ENCODE measurements around the gene PAIP1.

Gene PAIP1

GRCh38 chr5:43547532-43547931, 9.3 kb downstream of the PAIP1 start:
- Histone ChIP-seq H2AK5ac (ENCODE audit: low read length, severe bottlenecking) (no peak overlapping the region), H2BK15ac (ENCODE audit: low read depth, poor library complexity, severe bottlenecking) (no peak overlapping the region), H3K27ac (ENCODE audit: low read length, poor library complexity, severe bottlenecking) (no peak overlapping the region), H3K23ac (ENCODE audit: low read length in 2 of 2) (no peak overlapping the region), H3K9ac (ENCODE audit: low read length) (no peak overlapping the region), H2AFZ (ENCODE audit: low read depth, low read length) (no peak overlapping the region), H4K8ac (ENCODE audit: low read length) (no peak overlapping the region), H3K4me1 (ENCODE audit: control insufficient read depth, insufficient read depth, low read depth, low read length) (no peaks in the 10 kb centered on the region), H3K36me3 (ENCODE audit: control insufficient read depth in 1 of 2, insufficient read depth in 2 of 2, low read depth in 1 of 2, low read length in 2 of 2) (peaks cover 11 to 96% of the 10 kb centered on the region in 2 experiments), H3K27me3 (ENCODE audit: control insufficient read depth in 1 of 2, insufficient read depth in 1 of 2, low read length in 2 of 2) (no peaks in the 10 kb centered on the region), H4K91ac (ENCODE audit: low read length) (no peak overlapping the region), H3K4me3 (ENCODE audit: insufficient read depth in 1 of 2, low read depth in 1 of 2, low read length in 2 of 2) (no peak overlapping the region), H3K18ac (ENCODE audit: low read depth in 1 of 2, low read length in 2 of 2) (no peak overlapping the region), H3K4me2 (ENCODE audit: low read length, poor library complexity, severe bottlenecking) (no peak overlapping the region), H2BK12ac (ENCODE audit: low read length in 2 of 2) (no peak overlapping the region), H3K79me1 (replicated peaks; ENCODE audit: low read length, poor library complexity, severe bottlenecking) (peaks cover 4% of the 10 kb centered on the region), H2BK120ac (ENCODE audit: low read depth, low read length) (no peak overlapping the region), H2BK5ac (ENCODE audit: low read depth, low read length, poor library complexity, severe bottlenecking) (no peak overlapping the region), H3K14ac (ENCODE audit: low read length in 2 of 2) (no peak overlapping the region), H3K9me3 (ENCODE audit: control insufficient read depth, low read length) (no peaks in the 10 kb centered on the region), H3K4ac (ENCODE audit: low read depth in 1 of 2, low read length in 2 of 2) (no peak overlapping the region)
- WGBS, result 100% methylated on average over 2 of the region's 2 CpGs
- no peak for DNase-seq

- Histone ChIP-seq H3K4me3 (ENCODE audit: insufficient read depth in 1 of 2, low read depth in 1 of 2, low read length in 2 of 2) (no peak overlapping the region), H4K91ac (ENCODE audit: low read length) (no peak overlapping the region), H3K14ac (ENCODE audit: low read length in 2 of 2) (no peak overlapping the region), H2BK15ac (ENCODE audit: low read depth, poor library complexity, severe bottlenecking) (no peak overlapping the region), H3K18ac (ENCODE audit: low read depth in 1 of 2, low read length in 2 of 2) (no peak overlapping the region), H2AFZ (ENCODE audit: low read depth, low read length) (no peak overlapping the region), H3K9ac (ENCODE audit: low read length) (no peak overlapping the region), H3K4me1 (ENCODE audit: control insufficient read depth, insufficient read depth, low read depth, low read length) (no peaks in the 10 kb centered on the region), H3K27ac (ENCODE audit: low read length, poor library complexity, severe bottlenecking) (no peak overlapping the region), H4K8ac (ENCODE audit: low read length) (no peak overlapping the region), H2BK5ac (ENCODE audit: low read depth, low read length, poor library complexity, severe bottlenecking) (no peak overlapping the region), H2AK5ac (ENCODE audit: low read length, severe bottlenecking) (no peak overlapping the region), H3K79me1 (replicated peaks; ENCODE audit: low read length, poor library complexity, severe bottlenecking) (peaks cover 6% of the 10 kb centered on the region), H3K9me3 (ENCODE audit: control insufficient read depth, low read length) (no peaks in the 10 kb centered on the region), H3K36me3 (ENCODE audit: control insufficient read depth in 1 of 2, insufficient read depth in 2 of 2, low read depth in 1 of 2, low read length in 2 of 2) (peaks cover 20 to 94% of the 10 kb centered on the region in 2 experiments), H2BK120ac (ENCODE audit: low read depth, low read length) (no peak overlapping the region), H3K4ac (ENCODE audit: low read depth in 1 of 2, low read length in 2 of 2) (no peak overlapping the region), H3K23ac (ENCODE audit: low read length in 2 of 2) (no peak overlapping the region), H3K27me3 (ENCODE audit: control insufficient read depth in 1 of 2, insufficient read depth in 1 of 2, low read length in 2 of 2) (no peaks in the 10 kb centered on the region), H2BK12ac (ENCODE audit: low read length in 2 of 2) (no peak overlapping the region), H3K4me2 (ENCODE audit: low read length, poor library complexity, severe bottlenecking) (no peak overlapping the region)
- DNase-seq, result no peak
Observed at GRCh38 chr5:43543434-43543833, 13.4 kb downstream of the PAIP1 start.

GRCh38 chr5:43540746-43541145, 16.1 kb downstream of the PAIP1 start:
- Histone ChIP-seq H2BK5ac (ENCODE audit: low read depth, low read length, poor library complexity, severe bottlenecking) (no peak overlapping the region), H2BK15ac (ENCODE audit: low read depth, poor library complexity, severe bottlenecking) (no peak overlapping the region), H3K9me3 (ENCODE audit: control insufficient read depth, low read length) (no peaks in the 10 kb centered on the region), H3K27me3 (ENCODE audit: control insufficient read depth in 1 of 2, insufficient read depth in 1 of 2, low read length in 2 of 2) (no peaks in the 10 kb centered on the region), H3K79me1 (replicated peaks; ENCODE audit: low read length, poor library complexity, severe bottlenecking) (peaks cover 7% of the 10 kb centered on the region), H2AK5ac (ENCODE audit: low read length, severe bottlenecking) (no peak overlapping the region), H3K27ac (ENCODE audit: low read length, poor library complexity, severe bottlenecking) (no peak overlapping the region), H3K9ac (ENCODE audit: low read length) (no peak overlapping the region), H3K23ac (ENCODE audit: low read length in 2 of 2) (no peak overlapping the region), H2BK12ac (ENCODE audit: low read length in 2 of 2) (no peak overlapping the region), H2AFZ (ENCODE audit: low read depth, low read length) (no peak overlapping the region), H3K36me3 (ENCODE audit: control insufficient read depth in 1 of 2, insufficient read depth in 2 of 2, low read depth in 1 of 2, low read length in 2 of 2) (peaks cover 18 to 95% of the 10 kb centered on the region in 2 experiments), H3K18ac (ENCODE audit: low read depth in 1 of 2, low read length in 2 of 2) (no peak overlapping the region), H3K4me2 (ENCODE audit: low read length, poor library complexity, severe bottlenecking) (no peak overlapping the region), H3K14ac (ENCODE audit: low read length in 2 of 2) (no peak overlapping the region), H3K4ac (ENCODE audit: low read depth in 1 of 2, low read length in 2 of 2) (no peak overlapping the region), H4K91ac (ENCODE audit: low read length) (no peak overlapping the region), H3K4me3 (ENCODE audit: insufficient read depth in 1 of 2, low read depth in 1 of 2, low read length in 2 of 2) (no peak overlapping the region), H2BK120ac (ENCODE audit: low read depth, low read length) (no peak overlapping the region), H4K8ac (ENCODE audit: low read length) (no peak overlapping the region), H3K4me1 (ENCODE audit: control insufficient read depth, insufficient read depth, low read depth, low read length) (no peaks in the 10 kb centered on the region)
- DNase-seq, result no peak
- 96% methylated on average over 3 of the region's 6 CpGs for WGBS

GRCh38 chr5:43536972-43537371, 19.9 kb downstream of the PAIP1 start:
- Histone ChIP-seq H3K14ac (ENCODE audit: low read length in 2 of 2) (no peak overlapping the region), H3K18ac (ENCODE audit: low read depth in 1 of 2, low read length in 2 of 2) (no peak overlapping the region), H2BK12ac (ENCODE audit: low read length in 2 of 2) (no peak overlapping the region), H3K36me3 (ENCODE audit: control insufficient read depth in 1 of 2, insufficient read depth in 2 of 2, low read depth in 1 of 2, low read length in 2 of 2) (peaks cover 13 to 97% of the 10 kb centered on the region in 2 experiments), H2BK15ac (ENCODE audit: low read depth, poor library complexity, severe bottlenecking) (no peak overlapping the region), H3K23ac (ENCODE audit: low read length in 2 of 2) (no peak overlapping the region), H3K27ac (ENCODE audit: low read length, poor library complexity, severe bottlenecking) (no peak overlapping the region), H4K91ac (ENCODE audit: low read length) (no peak overlapping the region), H3K4me3 (ENCODE audit: insufficient read depth in 1 of 2, low read depth in 1 of 2, low read length in 2 of 2) (no peak overlapping the region), H3K9me3 (ENCODE audit: control insufficient read depth, low read length) (no peaks in the 10 kb centered on the region), H2AFZ (ENCODE audit: low read depth, low read length) (no peak overlapping the region), H3K4me2 (ENCODE audit: low read length, poor library complexity, severe bottlenecking) (no peak overlapping the region), H3K4me1 (ENCODE audit: control insufficient read depth, insufficient read depth, low read depth, low read length) (no peaks in the 10 kb centered on the region), H4K8ac (ENCODE audit: low read length) (no peak overlapping the region), H2AK5ac (ENCODE audit: low read length, severe bottlenecking) (no peak overlapping the region), H2BK5ac (ENCODE audit: low read depth, low read length, poor library complexity, severe bottlenecking) (no peak overlapping the region), H3K79me1 (replicated peaks; ENCODE audit: low read length, poor library complexity, severe bottlenecking) (peaks cover 10% of the 10 kb centered on the region), H3K27me3 (ENCODE audit: control insufficient read depth in 1 of 2, insufficient read depth in 1 of 2, low read length in 2 of 2) (no peaks in the 10 kb centered on the region), H3K4ac (ENCODE audit: low read depth in 1 of 2, low read length in 2 of 2) (no peak overlapping the region), H2BK120ac (ENCODE audit: low read depth, low read length) (no peak overlapping the region), H3K9ac (ENCODE audit: low read length) (no peak overlapping the region)
- DNase-seq, result no peak
